ENCODE data around the gene CGAS. TPM values are rescaled to one million over a fixed set of nuclear protein-coding genes. Genes with fewer than 3 reads are reported as not detected.

CGAS gene
- total RNA-seq, 1 experiment from 2014 or later = 38.4 TPM

- no peak overlapping the region for H3K4me3 ChIP-seq (ENCODE audit: low read depth in 2 of 2, low read length in 2 of 2)
- intact Hi-C loops (cut with micrococcal nuclease; ENCODE audit: unreplicated experiment) = no loop called here
- no peaks in the 10 kb centered on the region for H3K27me3 ChIP-seq (ENCODE audit: control insufficient read depth, insufficient read depth, low read length)
- no peaks in the 10 kb centered on the region for H3K4me1 ChIP-seq (ENCODE audit: control insufficient read depth, insufficient read depth, low read length)
- ATAC-seq (no peak), DNase-seq (ENCODE audit: low read depth, low spot score) (no peak)
- H3K27ac ChIP-seq (ENCODE audit: low read length) = no peak overlapping the region
- peaks cover 51% of the 10 kb centered on the region for H3K36me3 ChIP-seq (ENCODE audit: control insufficient read depth, insufficient read depth, low read length)
- no TSS peak for BruUV-seq (replicated peaks)
- POLR2A ChIA-PET = no interaction called here
- CTCF ChIA-PET = no interaction called here
- in situ Hi-C loops (cut with HindIII; ENCODE audit: low pct_unique_long_range_greater_than_20kb, low sequenced_read_pairs) = no loop called here
- H3K9me3 ChIP-seq (ENCODE audit: control insufficient read depth, insufficient read depth, low read depth, low read length) = no peaks in the 10 kb centered on the region
- TF ChIP-seq TCF7L2 (IDR thresholded peaks at IDR 0.05; ENCODE audit: low read depth, low read length) (no peak), POLR2AphosphoS5 (IDR thresholded peaks at IDR 0.05; ENCODE audit: low read depth, low read length) (no peak), SIN3A (IDR thresholded peaks at IDR 0.05; ENCODE audit: borderline replicate concordance, insufficient read depth, low read depth, low read length) (no peak), CTCF (IDR thresholded peaks at IDR 0.05) (no peak)
- TF ChIP-seq, protein P1, sequence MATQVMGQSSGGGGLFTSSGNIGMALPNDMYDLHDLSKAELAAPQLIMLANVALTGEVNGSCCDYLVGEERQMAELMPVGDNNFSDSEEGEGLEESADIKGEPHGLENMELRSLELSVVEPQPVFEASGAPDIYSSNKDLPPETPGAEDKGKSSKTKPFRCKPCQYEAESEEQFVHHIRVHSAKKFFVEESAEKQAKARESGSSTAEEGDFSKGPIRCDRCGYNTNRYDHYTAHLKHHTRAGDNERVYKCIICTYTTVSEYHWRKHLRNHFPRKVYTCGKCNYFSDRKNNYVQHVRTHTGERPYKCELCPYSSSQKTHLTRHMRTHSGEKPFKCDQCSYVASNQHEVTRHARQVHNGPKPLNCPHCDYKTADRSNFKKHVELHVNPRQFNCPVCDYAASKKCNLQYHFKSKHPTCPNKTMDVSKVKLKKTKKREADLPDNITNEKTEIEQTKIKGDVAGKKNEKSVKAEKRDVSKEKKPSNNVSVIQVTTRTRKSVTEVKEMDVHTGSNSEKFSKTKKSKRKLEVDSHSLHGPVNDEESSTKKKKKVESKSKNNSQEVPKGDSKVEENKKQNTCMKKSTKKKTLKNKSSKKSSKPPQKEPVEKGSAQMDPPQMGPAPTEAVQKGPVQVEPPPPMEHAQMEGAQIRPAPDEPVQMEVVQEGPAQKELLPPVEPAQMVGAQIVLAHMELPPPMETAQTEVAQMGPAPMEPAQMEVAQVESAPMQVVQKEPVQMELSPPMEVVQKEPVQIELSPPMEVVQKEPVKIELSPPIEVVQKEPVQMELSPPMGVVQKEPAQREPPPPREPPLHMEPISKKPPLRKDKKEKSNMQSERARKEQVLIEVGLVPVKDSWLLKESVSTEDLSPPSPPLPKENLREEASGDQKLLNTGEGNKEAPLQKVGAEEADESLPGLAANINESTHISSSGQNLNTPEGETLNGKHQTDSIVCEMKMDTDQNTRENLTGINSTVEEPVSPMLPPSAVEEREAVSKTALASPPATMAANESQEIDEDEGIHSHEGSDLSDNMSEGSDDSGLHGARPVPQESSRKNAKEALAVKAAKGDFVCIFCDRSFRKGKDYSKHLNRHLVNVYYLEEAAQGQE (IDR thresholded peaks at IDR 0.05; ENCODE audit: insufficient read depth in 1 of 2, low read depth in 2 of 2, low read length in 1 of 2) = no peak
Observed at GRCh38 chr6:73413102-73413501, 39.0 kb downstream of the CGAS start.

DNA sequence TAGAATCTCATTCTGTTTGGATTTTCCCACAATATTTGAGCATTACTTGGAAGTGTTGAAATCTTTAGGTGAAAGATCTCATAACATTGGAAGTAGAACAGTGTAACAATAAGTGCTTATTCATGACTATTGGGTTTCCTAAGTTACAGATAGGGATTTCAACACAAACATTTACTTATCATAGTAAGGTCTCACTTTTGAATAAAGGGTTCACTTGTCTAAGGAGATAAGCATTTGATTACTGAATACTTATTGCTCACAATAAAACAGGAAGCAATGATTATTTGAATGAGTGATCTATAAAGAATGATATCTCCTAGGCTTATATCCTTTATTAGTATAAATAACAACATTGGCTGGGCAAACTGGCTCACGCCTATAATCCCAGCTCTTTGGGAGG lies 42.7 kb downstream of the CGAS start:
- Histone ChIP-seq H3K9me3 (ENCODE audit: control insufficient read depth, insufficient read depth, low read depth, low read length) (no peaks in the 10 kb centered on the region), H3K4me3 (ENCODE audit: low read depth in 2 of 2, low read length in 2 of 2) (no peak overlapping the region), H3K27ac (ENCODE audit: low read length) (no peak overlapping the region), H3K27me3 (ENCODE audit: control insufficient read depth, insufficient read depth, low read length) (no peaks in the 10 kb centered on the region), H3K36me3 (ENCODE audit: control insufficient read depth, insufficient read depth, low read length) (peaks cover 41% of the 10 kb centered on the region), H3K4me1 (ENCODE audit: control insufficient read depth, insufficient read depth, low read length) (no peaks in the 10 kb centered on the region)
- no TSS peak for BruUV-seq (replicated peaks)
- CTCF ChIA-PET = no interaction called here
- intact Hi-C loops (cut with micrococcal nuclease; ENCODE audit: unreplicated experiment) (no loop called here), in situ Hi-C loops (cut with HindIII; ENCODE audit: low pct_unique_long_range_greater_than_20kb, low sequenced_read_pairs) (no loop called here)
- no peak for TF ChIP-seq TCF7L2 (IDR thresholded peaks at IDR 0.05; ENCODE audit: low read depth, low read length)
- no peak for TF ChIP-seq CTCF (IDR thresholded peaks at IDR 0.05)
- TF ChIP-seq POLR2AphosphoS5 (IDR thresholded peaks at IDR 0.05; ENCODE audit: low read depth, low read length) = no peak
- TF ChIP-seq, protein P1 (IDR thresholded peaks at IDR 0.05; ENCODE audit: insufficient read depth in 1 of 2, low read depth in 2 of 2, low read length in 1 of 2) = no peak
- no peak for TF ChIP-seq SIN3A (IDR thresholded peaks at IDR 0.05; ENCODE audit: borderline replicate concordance, insufficient read depth, low read depth, low read length)
- no peak for ATAC-seq
- no peak for DNase-seq (ENCODE audit: low read depth, low spot score)
- POLR2A ChIA-PET = no interaction called here
